ENCODE results near the gene KCNN1. TPM values are rescaled to one million over a fixed set of nuclear protein-coding genes. Genes with fewer than 3 reads are reported as not detected.

KCNN1 gene
- total RNA-seq, 1 donor from 2014 or later, result not detected

DNA sequence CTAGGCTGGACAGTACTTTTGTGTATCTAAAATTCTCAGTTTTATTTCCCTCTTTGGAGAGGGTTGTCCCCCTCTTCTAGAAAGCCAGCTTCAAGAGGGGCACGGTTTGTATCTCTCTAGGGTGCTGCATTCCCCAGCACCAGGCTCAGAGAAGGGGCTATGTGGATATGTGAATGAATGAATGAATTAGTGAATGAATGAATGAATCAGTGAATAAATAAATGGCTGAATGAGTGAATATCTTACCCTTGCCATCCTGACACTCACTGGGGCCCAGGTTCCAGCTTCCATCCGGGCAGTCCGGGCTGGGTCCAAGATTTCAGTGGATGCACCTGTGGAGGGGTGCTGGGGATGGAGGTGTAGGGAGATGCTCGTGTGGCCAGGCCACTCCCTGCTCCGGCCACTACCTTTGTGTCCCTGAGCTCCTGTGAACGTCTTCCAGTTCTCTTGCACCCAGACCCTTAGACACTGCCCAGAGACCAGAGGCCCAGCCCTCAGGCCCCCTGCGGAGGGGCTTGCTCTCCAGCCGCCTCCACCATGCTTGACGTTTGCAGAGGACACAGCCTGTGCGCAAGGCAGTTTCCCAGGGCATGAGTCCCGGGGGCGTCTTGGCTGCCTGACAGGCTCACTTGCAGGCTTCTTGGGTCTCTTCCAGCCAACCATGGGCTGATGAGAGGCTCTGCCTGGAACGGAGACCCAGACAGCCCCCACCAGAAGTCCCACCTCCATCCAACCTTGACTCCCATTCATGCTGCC, 2.8 kb upstream of the KCNN1 start:
- H3K4me3 ChIP-seq (ENCODE audit: low read depth, low read length), result no peak overlapping the region
- TF ChIP-seq CTCF (conservative IDR thresholded peaks at IDR 0.05; ENCODE audit: low read depth, low read length), result no peak
- no peak for DNase-seq (ENCODE audit: low read depth)

DNA sequence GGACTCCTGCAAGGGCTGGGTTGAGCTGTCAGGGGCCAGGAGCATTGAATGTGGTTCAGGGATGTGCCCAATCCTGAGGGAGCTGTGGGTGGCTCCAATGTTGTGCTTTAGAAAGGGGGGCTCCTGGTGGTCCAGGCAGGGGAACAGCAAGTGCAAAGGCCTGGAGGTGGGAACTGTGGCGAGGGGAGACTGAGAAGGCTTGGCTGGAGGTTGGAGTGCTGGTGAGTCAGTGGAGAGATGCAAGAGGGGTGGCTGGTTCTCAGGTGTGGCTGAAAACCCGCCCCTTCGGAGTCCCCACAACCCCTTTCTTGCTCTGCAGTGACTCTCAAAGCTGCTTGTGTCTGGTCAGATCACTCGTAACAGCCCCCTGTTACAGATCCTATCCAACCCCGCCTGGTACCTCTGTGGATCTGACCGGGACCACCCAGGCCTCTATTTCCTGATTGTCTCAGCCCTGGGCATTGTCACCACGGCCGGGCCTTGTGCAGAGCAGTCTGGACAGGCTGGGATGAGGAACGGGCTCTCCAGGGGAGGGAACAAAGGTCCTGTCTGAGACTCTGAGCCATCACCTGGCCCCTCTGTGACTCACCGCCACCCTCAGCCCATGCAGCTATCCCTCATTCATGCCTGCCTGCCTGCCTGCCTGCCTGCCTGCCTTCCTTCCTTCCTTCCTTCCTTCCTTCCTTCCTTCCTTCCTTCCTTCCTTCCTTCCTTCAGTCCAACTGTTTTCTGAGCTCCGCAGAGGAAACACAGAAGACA, 1.4 kb upstream of the KCNN1 start:
- TF ChIP-seq CTCF (conservative IDR thresholded peaks at IDR 0.05; ENCODE audit: low read depth, low read length), result no peak
- DNase-seq (ENCODE audit: low read depth), result no peak
- no peak overlapping the region for H3K4me3 ChIP-seq (ENCODE audit: low read depth, low read length)

DNA sequence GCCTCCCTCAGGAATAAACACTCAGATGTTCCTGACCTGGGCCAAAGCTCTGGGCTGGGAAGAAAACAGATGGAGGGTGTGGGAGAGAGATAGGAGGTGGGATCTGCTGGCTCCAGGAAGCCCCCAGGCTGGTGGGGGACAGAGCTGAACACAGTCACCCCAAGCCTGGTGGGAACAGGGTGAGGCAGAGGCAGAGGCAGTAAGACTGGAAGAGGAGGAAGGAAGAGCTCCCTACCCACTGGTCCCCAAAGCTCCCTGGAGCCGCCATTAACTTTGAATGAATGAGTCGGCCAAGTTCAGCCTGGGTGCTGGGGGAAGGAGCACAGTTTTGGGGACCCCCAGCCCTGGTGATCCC, 801 bp upstream of the KCNN1 start:
- DNase-seq (ENCODE audit: low read depth), result no peak
- H3K4me3 ChIP-seq (ENCODE audit: low read depth, low read length), result no peak overlapping the region
- no peak for TF ChIP-seq CTCF (conservative IDR thresholded peaks at IDR 0.05; ENCODE audit: low read depth, low read length)

DNA sequence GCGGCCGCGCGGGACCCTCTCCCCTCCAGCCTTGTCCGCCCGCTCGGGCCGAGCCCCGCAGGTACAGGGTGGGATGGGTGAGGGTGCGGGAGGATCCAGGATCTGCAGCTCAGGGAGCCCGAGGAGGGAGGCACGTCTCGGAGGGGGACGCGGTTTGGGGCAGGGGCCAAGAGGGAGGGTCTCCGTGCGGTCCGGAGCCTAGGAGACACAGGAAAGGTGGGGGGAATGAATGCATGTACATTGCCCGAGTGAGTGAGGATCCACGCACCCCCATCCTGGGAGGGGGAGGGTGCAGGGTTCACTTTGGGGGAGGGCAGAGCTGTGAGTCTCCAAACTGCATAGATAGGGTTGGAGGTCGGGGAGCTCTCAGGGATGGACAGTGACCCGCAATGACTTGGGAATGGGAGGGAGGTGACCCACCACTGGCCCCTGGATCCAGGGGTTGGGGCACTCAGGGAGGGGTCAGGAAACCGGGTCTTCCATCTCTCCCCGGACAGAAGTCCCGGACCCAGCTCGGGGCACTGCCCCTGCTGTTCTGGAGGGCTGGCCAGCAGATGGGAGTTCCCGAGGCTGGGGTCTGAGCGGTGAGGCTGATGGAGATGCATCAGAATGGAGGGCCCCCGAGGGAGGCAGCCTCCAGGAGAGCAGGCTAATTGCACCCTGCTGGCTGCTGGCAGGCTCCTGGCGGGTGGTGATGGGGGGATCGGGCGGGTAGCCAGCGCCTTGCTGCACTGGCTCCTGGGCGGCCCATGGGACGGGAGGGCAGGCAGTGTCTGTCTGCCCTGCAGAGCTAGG, 547 bp downstream of the KCNN1 start:
- no peak overlapping the region for H3K4me3 ChIP-seq (ENCODE audit: low read depth, low read length)
- DNase-seq (ENCODE audit: low read depth), result no peak
- no peak for TF ChIP-seq CTCF (conservative IDR thresholded peaks at IDR 0.05; ENCODE audit: low read depth, low read length)

DNA sequence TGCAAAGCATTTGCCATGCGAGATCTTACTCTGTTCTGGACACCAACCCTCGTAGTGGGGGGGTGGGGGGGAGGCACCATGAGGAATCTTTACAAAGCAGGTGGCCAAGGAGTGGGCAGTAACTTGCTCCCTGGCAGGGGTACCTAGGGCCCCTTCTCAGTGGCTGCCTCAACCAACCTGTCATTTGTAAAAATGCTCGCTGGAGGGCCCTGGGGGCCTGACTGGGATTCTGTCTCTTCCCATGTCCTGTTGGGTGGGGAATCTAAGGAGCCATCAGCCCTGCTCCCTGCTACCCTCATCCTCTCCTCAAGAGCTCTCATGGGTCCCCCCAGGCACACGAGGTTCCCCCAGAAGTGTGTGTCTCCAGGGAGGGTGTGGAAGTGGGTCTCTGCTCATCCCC, 1.5 kb downstream of the KCNN1 start:
- H3K4me3 ChIP-seq (ENCODE audit: low read depth, low read length), result no peak overlapping the region
- TF ChIP-seq CTCF (conservative IDR thresholded peaks at IDR 0.05; ENCODE audit: low read depth, low read length), result no peak
- no peak for DNase-seq (ENCODE audit: low read depth)

GRCh38 chr19:17969096-17969792, 2.3 kb downstream of the KCNN1 start:
- no peak overlapping the region for H3K4me3 ChIP-seq (ENCODE audit: low read depth, low read length)
- DNase-seq (ENCODE audit: low read depth), result no peak
- TF ChIP-seq CTCF (conservative IDR thresholded peaks at IDR 0.05; ENCODE audit: low read depth, low read length), result no peak
